ENCODE results near the gene TRIP13. TPM values are rescaled to one million over a fixed set of nuclear protein-coding genes. Genes with fewer than 3 reads are reported as not detected.

The TRIP13 gene
- total and polyA plus RNA-seq, 9 of the 15 experiments (the other 6 are each of a cell fraction or from before 2014, with no cell fraction given): 24.1 to 116 (median 53.2) TPM

GRCh38 chr5:923281-923873 lies 30.7 kb downstream of the TRIP13 start (continued):
- TF ChIP-seq, protein P1, sequence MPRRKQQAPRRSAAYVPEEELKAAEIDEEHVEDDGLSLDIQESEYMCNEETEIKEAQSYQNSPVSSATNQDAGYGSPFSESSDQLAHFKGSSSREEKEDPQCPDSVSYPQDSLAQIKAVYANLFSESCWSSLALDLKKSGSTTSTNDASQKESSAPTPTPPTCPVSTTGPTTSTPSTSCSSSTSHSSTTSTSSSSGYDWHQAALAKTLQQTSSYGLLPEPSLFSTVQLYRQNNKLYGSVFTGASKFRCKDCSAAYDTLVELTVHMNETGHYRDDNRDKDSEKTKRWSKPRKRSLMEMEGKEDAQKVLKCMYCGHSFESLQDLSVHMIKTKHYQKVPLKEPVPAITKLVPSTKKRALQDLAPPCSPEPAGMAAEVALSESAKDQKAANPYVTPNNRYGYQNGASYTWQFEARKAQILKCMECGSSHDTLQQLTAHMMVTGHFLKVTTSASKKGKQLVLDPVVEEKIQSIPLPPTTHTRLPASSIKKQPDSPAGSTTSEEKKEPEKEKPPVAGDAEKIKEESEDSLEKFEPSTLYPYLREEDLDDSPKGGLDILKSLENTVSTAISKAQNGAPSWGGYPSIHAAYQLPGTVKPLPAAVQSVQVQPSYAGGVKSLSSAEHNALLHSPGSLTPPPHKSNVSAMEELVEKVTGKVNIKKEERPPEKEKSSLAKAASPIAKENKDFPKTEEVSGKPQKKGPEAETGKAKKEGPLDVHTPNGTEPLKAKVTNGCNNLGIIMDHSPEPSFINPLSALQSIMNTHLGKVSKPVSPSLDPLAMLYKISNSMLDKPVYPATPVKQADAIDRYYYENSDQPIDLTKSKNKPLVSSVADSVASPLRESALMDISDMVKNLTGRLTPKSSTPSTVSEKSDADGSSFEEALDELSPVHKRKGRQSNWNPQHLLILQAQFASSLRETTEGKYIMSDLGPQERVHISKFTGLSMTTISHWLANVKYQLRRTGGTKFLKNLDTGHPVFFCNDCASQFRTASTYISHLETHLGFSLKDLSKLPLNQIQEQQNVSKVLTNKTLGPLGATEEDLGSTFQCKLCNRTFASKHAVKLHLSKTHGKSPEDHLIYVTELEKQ (CRISPR knock-in tag; IDR thresholded peaks at IDR 0.05): no peak
- TF ChIP-seq GATA2 (CRISPR knock-in tag; IDR thresholded peaks at IDR 0.05) (0 out of 2 replicates have a peak, but pooled peaks have one; percentile 23), CREB5 (CRISPR knock-in tag; IDR thresholded peaks at IDR 0.05) (no peak), SMARCA5 (IDR thresholded peaks at IDR 0.05) (no peak), ELF4 (CRISPR knock-in tag; IDR thresholded peaks at IDR 0.05) (no peak), ZNF76 (CRISPR knock-in tag; IDR thresholded peaks at IDR 0.05; ENCODE audit: borderline replicate concordance) (no peak), CEBPB (tag; IDR thresholded peaks at IDR 0.05) (no peak), GABPB2 (CRISPR knock-in tag; conservative IDR thresholded peaks at IDR 0.05) (no peak), HDAC1 (IDR thresholded peaks at IDR 0.05) (no peak), RBFOX2 (IDR thresholded peaks at IDR 0.05; ENCODE audit: low read depth, low read length) (no peak), SAFB (IDR thresholded peaks at IDR 0.05; ENCODE audit: borderline replicate concordance, low read depth, low read length) (no peak), MTA3 (IDR thresholded peaks at IDR 0.05; ENCODE audit: borderline replicate concordance) (no peak), SMARCC2 (IDR thresholded peaks at IDR 0.05; ENCODE audit: low read depth) (no peak), ZNF384 (IDR thresholded peaks at IDR 0.05; ENCODE audit: low read depth, low read length) (no peak), SRF (CRISPR knock-in tag; IDR thresholded peaks at IDR 0.05) (no peak), ZNF347 (CRISPR knock-in tag; IDR thresholded peaks at IDR 0.05; ENCODE audit: low read depth) (no peak)
- TF ChIP-seq, protein P2, sequence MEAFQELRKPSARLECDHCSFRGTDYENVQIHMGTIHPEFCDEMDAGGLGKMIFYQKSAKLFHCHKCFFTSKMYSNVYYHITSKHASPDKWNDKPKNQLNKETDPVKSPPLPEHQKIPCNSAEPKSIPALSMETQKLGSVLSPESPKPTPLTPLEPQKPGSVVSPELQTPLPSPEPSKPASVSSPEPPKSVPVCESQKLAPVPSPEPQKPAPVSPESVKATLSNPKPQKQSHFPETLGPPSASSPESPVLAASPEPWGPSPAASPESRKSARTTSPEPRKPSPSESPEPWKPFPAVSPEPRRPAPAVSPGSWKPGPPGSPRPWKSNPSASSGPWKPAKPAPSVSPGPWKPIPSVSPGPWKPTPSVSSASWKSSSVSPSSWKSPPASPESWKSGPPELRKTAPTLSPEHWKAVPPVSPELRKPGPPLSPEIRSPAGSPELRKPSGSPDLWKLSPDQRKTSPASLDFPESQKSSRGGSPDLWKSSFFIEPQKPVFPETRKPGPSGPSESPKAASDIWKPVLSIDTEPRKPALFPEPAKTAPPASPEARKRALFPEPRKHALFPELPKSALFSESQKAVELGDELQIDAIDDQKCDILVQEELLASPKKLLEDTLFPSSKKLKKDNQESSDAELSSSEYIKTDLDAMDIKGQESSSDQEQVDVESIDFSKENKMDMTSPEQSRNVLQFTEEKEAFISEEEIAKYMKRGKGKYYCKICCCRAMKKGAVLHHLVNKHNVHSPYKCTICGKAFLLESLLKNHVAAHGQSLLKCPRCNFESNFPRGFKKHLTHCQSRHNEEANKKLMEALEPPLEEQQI (IDR thresholded peaks at IDR 0.05): no peak

Data from K562 (cell line).